Keratinocyte (primary cell): ENCODE data around the gene SOAT1. TPM values are rescaled to one million over a fixed set of nuclear protein-coding genes. Genes with fewer than 3 reads are reported as not detected.

Experiments
- DNase-seq: peaks from one replicate; pipeline ENCODE4 v3.0.0-alpha.2; 2011; ENCODE audit warnings: low read depth, missing footprints, low spot score
- FAIRE-seq: peaks from 2 replicates; lab custom pipeline; 2011; peaks lifted over from hg19 to GRCh38; lab: Jason Lieb, UNC
- H2AFZ ChIP-seq: 2 replicates; pipeline ENCODE4 v1.6.0; 2012; ENCODE audit warnings: low read length, control low read depth, inconsistent platforms; ENCODE audit not compliant: control insufficient read depth
- H3K27ac ChIP-seq: 2 replicates; pipeline ENCODE4 v1.5.1; 2011; ENCODE audit warnings: low read length; ENCODE audit not compliant: control insufficient read depth, insufficient read depth
- H3K27me3 ChIP-seq: 3 replicates; pipeline ENCODE4 v1.6.0; 2011; ENCODE audit warnings: low read length; ENCODE audit not compliant: control insufficient read depth, insufficient read depth; ENCODE audit errors: extremely low read depth
- H3K36me3 ChIP-seq, 2 experiments: 2 replicates in 1 of 2; 3 replicates in 1 of 2; pipeline ENCODE4 v1.5.1; 2011; ENCODE audit warnings: low read length in 2 of 2, mild to moderate bottlenecking in 1 of 2; ENCODE audit not compliant: control insufficient read depth in 2 of 2, insufficient read depth in 2 of 2; ENCODE audit errors: extremely low read depth in 1 of 2
- H3K4me1 ChIP-seq: 3 replicates; pipeline ENCODE4 v1.5.1; 2011; ENCODE audit warnings: low read length; ENCODE audit not compliant: control insufficient read depth, insufficient read depth; ENCODE audit errors: extremely low read depth
- H3K4me2 ChIP-seq: 3 replicates; pipeline ENCODE4 v1.6.0; 2011; ENCODE audit warnings: low read depth, low read length; ENCODE audit not compliant: control insufficient read depth, insufficient read depth; ENCODE audit errors: extremely low read depth
- H3K4me3 ChIP-seq, 3 experiments: fragments of 200-600 bp in 1 of 3; sonication (generic) in 1 of 3; 2 replicates in 2 of 3; 3 replicates in 1 of 3; pipeline ENCODE4 v1.5.1; 2011 to 2016; ENCODE audit warnings: low read length in 3 of 3, mild to moderate bottlenecking in 3 of 3, control low read depth in 2 of 3, inconsistent platforms in 1 of 3, low read depth in 1 of 3, mixed read lengths in 1 of 3, mixed run types in 1 of 3, moderate library complexity in 1 of 3; ENCODE audit not compliant: control insufficient read depth in 2 of 3, insufficient read depth in 2 of 3; ENCODE audit errors: extremely low read depth in 1 of 3
- H3K79me2 ChIP-seq: 2 replicates; pipeline ENCODE4 v1.6.0; 2012; ENCODE audit warnings: low read length; ENCODE audit not compliant: control insufficient read depth, insufficient read depth
- H3K9ac ChIP-seq: 3 replicates; pipeline ENCODE4 v1.6.0; 2011; ENCODE audit warnings: low read length; ENCODE audit not compliant: control insufficient read depth, insufficient read depth; ENCODE audit errors: extremely low read depth
- H3K9me1 ChIP-seq: 3 replicates; pipeline ENCODE4 v1.6.0; 2011; ENCODE audit warnings: low read length; ENCODE audit not compliant: control insufficient read depth, insufficient read depth; ENCODE audit errors: extremely low read depth
- H3K9me3 ChIP-seq: 2 replicates; pipeline ENCODE4 v1.5.1; 2012; ENCODE audit warnings: low read depth, low read length; ENCODE audit not compliant: control insufficient read depth
- H4K20me1 ChIP-seq: 3 replicates; pipeline ENCODE4 v1.6.0; 2011; ENCODE audit warnings: low read length; ENCODE audit not compliant: control insufficient read depth, insufficient read depth; ENCODE audit errors: extremely low read depth
- EZH2 ChIP-seq: IDR thresholded peaks from one replicate; pipeline ENCODE4 v1.6.1; 2012; ENCODE audit warnings: inconsistent platforms, mild to moderate bottlenecking, low read length, moderate library complexity
- dilution Hi-C: fragments of 300-500 bp; cut with MboI; formaldehyde crosslinking; loops from one replicate; pipeline ENCODE4 v1.7.0; 2020; ENCODE audit warnings: low sequenced_read_pairs; ENCODE audit not compliant: extremely low pct_ligation_motif_present
- polyA plus RNA-seq, 5 experiments: library from polyadenylated mRNA; depleted of rRNA in 3 of 5; stranded (reverse) in 3 of 5; stranded (forward) in 1 of 5; unstranded in 1 of 5; fragments of >200 nt; gene quantifications; 1 replicate in 1 of 5; 2 replicates in 3 of 5; 3 replicates in 1 of 5; pipeline versions ENCODE4 v1.2.1 to v1.2.3, GENCODE V29; 2011 to 2012; ENCODE audit warnings: missing spikeins in 2 of 5, low read depth in 1 of 5, low replicate concordance in 1 of 5
- TF ChIP-seq, protein P1 (sequence below), 3 experiments: IDR thresholded peaks in 1 of 3; conservative IDR thresholded peaks in 1 of 3; optimal IDR thresholded peaks in 1 of 3; 2 replicates in 2 of 3; 3 replicates in 1 of 3; pipeline versions ENCODE3 to v1.5.1; 2011; ENCODE audit warnings: low read length in 3 of 3, mild to moderate bottlenecking in 3 of 3, moderate library complexity in 2 of 3, control low read depth in 1 of 3, inconsistent platforms in 1 of 3; ENCODE audit not compliant: insufficient read depth in 2 of 3; ENCODE audit errors: extremely low read depth in 1 of 3

SOAT1 gene
- polyA plus RNA-seq, 1 donor (not counting 4 experiments of a cell fraction or from before 2014, with no cell fraction given): 62.9 TPM

DNA sequence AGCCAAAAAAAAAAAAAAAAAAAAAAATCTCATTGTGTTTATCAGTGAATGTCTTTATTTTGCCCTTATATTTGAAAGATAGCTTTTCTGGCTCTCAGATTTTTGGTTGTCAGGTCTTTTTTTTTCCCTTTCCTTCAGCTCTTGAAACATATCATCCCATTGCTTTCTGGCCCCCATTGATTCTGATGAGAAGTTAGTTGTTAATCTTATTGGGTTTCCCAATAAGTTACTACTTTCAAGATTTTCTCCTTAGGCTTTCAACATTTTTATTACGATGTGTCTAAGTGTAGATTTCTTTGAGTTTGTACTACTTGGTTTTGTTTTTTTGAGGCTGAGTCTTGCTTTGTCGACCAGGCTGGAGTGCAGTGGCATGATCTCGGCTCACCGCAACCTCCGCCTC, 14.7 kb upstream of the SOAT1 start:
- Histone ChIP-seq H3K79me2 (no peaks in the 10 kb centered on the region), H3K27me3 (no peaks in the 10 kb centered on the region), H3K27ac (no peak overlapping the region), H2AFZ (no peak overlapping the region), H3K9ac (no peak overlapping the region), H4K20me1 (no peaks in the 10 kb centered on the region), H3K4me3 (no peak overlapping the region), H3K4me1 (no peaks in the 10 kb centered on the region), H3K9me3 (no peaks in the 10 kb centered on the region), H3K9me1 (no peaks in the 10 kb centered on the region), H3K36me3 (no peaks in the 10 kb centered on the region), H3K4me2 (no peak overlapping the region)
- FAIRE-seq (no peak), DNase-seq (no peak)
- TF ChIP-seq EZH2: no peak
- TF ChIP-seq, protein P1, sequence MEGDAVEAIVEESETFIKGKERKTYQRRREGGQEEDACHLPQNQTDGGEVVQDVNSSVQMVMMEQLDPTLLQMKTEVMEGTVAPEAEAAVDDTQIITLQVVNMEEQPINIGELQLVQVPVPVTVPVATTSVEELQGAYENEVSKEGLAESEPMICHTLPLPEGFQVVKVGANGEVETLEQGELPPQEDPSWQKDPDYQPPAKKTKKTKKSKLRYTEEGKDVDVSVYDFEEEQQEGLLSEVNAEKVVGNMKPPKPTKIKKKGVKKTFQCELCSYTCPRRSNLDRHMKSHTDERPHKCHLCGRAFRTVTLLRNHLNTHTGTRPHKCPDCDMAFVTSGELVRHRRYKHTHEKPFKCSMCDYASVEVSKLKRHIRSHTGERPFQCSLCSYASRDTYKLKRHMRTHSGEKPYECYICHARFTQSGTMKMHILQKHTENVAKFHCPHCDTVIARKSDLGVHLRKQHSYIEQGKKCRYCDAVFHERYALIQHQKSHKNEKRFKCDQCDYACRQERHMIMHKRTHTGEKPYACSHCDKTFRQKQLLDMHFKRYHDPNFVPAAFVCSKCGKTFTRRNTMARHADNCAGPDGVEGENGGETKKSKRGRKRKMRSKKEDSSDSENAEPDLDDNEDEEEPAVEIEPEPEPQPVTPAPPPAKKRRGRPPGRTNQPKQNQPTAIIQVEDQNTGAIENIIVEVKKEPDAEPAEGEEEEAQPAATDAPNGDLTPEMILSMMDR (optimal IDR thresholded peaks at IDR 0.05 in 1 of 3, IDR thresholded peaks at IDR 0.05 in 1 of 3, conservative IDR thresholded peaks at IDR 0.05 in 1 of 3; ENCODE audit: extremely low read depth in 1 of 3, insufficient read depth in 2 of 3, low read length in 3 of 3): no peak
- dilution Hi-C loops: no loop called here

DNA sequence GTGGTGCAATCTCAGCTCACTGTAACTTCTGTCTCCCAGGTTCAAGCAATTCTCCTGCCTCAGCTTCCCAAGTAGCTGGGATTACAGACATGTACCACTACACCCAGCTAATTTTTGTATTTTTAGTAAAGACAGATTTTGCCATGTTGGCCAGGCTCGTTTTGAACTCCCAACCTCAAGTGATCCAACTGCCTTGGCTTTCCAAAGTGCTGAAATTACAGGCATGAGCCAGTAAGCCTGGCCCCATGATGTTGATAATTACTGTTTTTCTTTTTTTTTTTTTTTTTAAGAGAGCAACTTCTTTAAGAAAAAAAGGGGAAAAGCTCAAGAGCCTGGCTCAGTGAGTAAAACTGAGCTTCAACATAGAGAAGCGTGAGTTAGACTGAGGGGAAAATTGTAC, 9.6 kb upstream of the SOAT1 start:
- Histone ChIP-seq H3K4me2 (no peak overlapping the region), H3K9me1 (no peaks in the 10 kb centered on the region), H3K27me3 (no peaks in the 10 kb centered on the region), H3K9me3 (no peaks in the 10 kb centered on the region), H3K36me3 (no peaks in the 10 kb centered on the region), H3K27ac (no peak overlapping the region), H2AFZ (no peak overlapping the region), H3K4me3 (no peak overlapping the region), H3K79me2 (no peaks in the 10 kb centered on the region), H4K20me1 (no peaks in the 10 kb centered on the region), H3K9ac (no peak overlapping the region), H3K4me1 (no peaks in the 10 kb centered on the region)
- DNase-seq: no peak
- TF ChIP-seq, protein P1 (optimal IDR thresholded peaks at IDR 0.05 in 1 of 3, IDR thresholded peaks at IDR 0.05 in 1 of 3, conservative IDR thresholded peaks at IDR 0.05 in 1 of 3; ENCODE audit: extremely low read depth in 1 of 3, insufficient read depth in 2 of 3, low read length in 3 of 3): no peak
- no peak for TF ChIP-seq EZH2
- dilution Hi-C loops: no loop called here
- FAIRE-seq: no peak
